Inflammatory macrophage treated with lipopolysaccharide for 4 hours (primary cell): Measurements from ENCODE around the gene COL1A1.

Experiments
- DNase-seq: peaks from one replicate; pipeline ENCODE4 v3.0.0-alpha.2; 2020

Gene COL1A1

GRCh38 chr17:50139185-50139783 is 62.1 kb downstream of the COL1A1 start:
- no peak for DNase-seq

- DNase-seq, result peak; percentile 56
Observed at GRCh38 chr17:50137042-50137441, 64.4 kb downstream of the COL1A1 start.

DNA sequence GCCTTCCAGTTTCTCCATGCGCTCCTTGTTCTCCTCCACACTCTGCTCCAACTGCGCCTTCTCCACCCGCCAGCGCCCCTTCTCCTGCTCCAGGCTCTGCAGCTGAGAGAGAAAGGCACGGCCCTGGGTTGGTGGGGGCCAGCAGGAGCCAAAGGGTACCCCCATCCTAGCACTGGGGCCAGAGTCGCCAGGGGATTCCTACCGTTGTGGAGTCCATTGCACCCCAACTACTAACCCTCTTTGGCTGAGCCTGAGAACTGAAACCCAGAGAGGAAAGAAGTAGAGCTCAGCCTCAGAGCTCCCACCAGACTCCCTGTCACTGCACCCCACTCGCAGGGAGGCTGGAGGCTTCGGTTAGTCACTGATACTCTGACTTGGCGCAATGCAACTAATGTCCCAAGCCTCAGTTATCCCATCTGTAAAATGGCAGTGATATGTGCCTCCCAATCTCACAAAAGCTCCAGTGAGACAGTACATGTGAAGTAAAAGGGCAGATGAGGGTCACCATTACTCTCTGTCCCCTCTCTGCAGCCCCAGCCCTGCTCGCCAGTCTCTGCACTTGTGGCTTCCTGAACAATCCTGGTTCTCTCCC is 65.2 kb downstream of the COL1A1 start:
- no peak for DNase-seq

GRCh38 chr17:50135316-50136095 is 65.9 kb downstream of the COL1A1 start:
- DNase-seq, result no peak

- DNase-seq, result no peak
Observed at GRCh38 chr17:50134206-50135110, 67.0 kb downstream of the COL1A1 start.

DNA sequence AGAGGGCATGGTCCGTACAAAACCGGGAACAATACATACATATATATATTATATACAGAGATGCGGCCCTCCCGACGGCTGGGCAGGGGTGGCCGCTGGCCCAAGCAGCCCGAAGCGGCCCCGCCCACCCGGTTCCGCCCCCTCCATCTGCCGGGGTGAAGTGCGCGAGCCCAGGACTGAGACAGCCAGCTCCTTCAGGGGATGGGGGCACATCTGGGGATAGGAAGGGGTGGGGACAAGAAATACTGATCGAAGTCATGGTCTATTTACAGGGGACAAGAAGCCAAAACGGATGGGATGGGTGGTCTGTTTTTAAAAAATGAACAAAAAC is 67.7 kb downstream of the COL1A1 start:
- no peak for DNase-seq
